ENCODE results near the gene AUNIP.

The AUNIP gene

GRCh38 chr1:25858906-25859789 is at the start of gene AUNIP:
TSS of gene AUNIP (minus strand) at chr1:25859457. CDS start at chr1:25859357, 100 bp downstream.
- DNase-seq (ENCODE audit: low spot score in 2 of 2) (peak; percentile 72 to 77), ATAC-seq (replicated peaks; ENCODE audit: extremely low read depth, poor library complexity, severe bottlenecking) (peak; percentile 94)
- Mint-ChIP-seq H3K9me3 (no peaks in the 10 kb centered on the region), H3K4me1 (peaks cover 17% of the 10 kb centered on the region), H3K36me3 (ENCODE audit: insufficient read depth) (peaks cover 3% of the 10 kb centered on the region), H3K27me3 (no peaks in the 10 kb centered on the region), H3K27ac (ENCODE audit: low read depth) (peak within 1 kb of the TSS; percentile 52), H3K4me3 (peak within 1 kb of the TSS; percentile 83)

- no peak overlapping the region for H3K27ac Mint-ChIP-seq (ENCODE audit: low read depth)
- no peaks in the 10 kb centered on the region for H3K9me3 Mint-ChIP-seq
- DNase-seq (ENCODE audit: low spot score in 2 of 2) (no peak), ATAC-seq (replicated peaks; ENCODE audit: extremely low read depth, poor library complexity, severe bottlenecking) (no peak)
- H3K4me3 Mint-ChIP-seq, result no peak overlapping the region
- peaks cover 23% of the 10 kb centered on the region for H3K4me1 Mint-ChIP-seq
- peaks cover 6% of the 10 kb centered on the region for H3K36me3 Mint-ChIP-seq (ENCODE audit: insufficient read depth)
- no peaks in the 10 kb centered on the region for H3K27me3 Mint-ChIP-seq
Observed at GRCh38 chr1:25909040-25909439, 49.8 kb upstream of the AUNIP start.

- H3K4me3 Mint-ChIP-seq, result no peak overlapping the region
Observed at GRCh38 chr1:25908161-25908560, 48.9 kb upstream of the AUNIP start.

GRCh38 chr1:25907601-25908000 is 48.3 kb upstream of the AUNIP start:
- H3K27me3 Mint-ChIP-seq, result no peaks in the 10 kb centered on the region
- ATAC-seq (replicated peaks; ENCODE audit: extremely low read depth, poor library complexity, severe bottlenecking), result no peak

More at GRCh38 chr1:25908161-25908560, 48.9 kb upstream of the AUNIP start:
- H3K36me3 Mint-ChIP-seq (ENCODE audit: insufficient read depth), result peaks cover 6% of the 10 kb centered on the region
- no peak for ATAC-seq (replicated peaks; ENCODE audit: extremely low read depth, poor library complexity, severe bottlenecking)
- peaks cover 23% of the 10 kb centered on the region for H3K4me1 Mint-ChIP-seq
- no peaks in the 10 kb centered on the region for H3K27me3 Mint-ChIP-seq
- no peak overlapping the region for H3K27ac Mint-ChIP-seq (ENCODE audit: low read depth)
- no peak for DNase-seq (ENCODE audit: low spot score in 2 of 2)
- no peaks in the 10 kb centered on the region for H3K9me3 Mint-ChIP-seq

GRCh38 chr1:25906644-25907300 is 47.5 kb upstream of the AUNIP start:
- DNase-seq (ENCODE audit: low spot score in 2 of 2) (peak in 1 of 2 donors; percentile 22), ATAC-seq (replicated peaks; ENCODE audit: extremely low read depth, poor library complexity, severe bottlenecking) (no peak)
- Mint-ChIP-seq H3K9me3 (no peaks in the 10 kb centered on the region), H3K36me3 (ENCODE audit: insufficient read depth) (peaks cover 8% of the 10 kb centered on the region), H3K4me1 (peaks cover 23% of the 10 kb centered on the region), H3K4me3 (peak overlapping the region; percentile 97), H3K27me3 (no peaks in the 10 kb centered on the region), H3K27ac (ENCODE audit: low read depth) (peak overlapping the region; percentile 82)

More at GRCh38 chr1:25907601-25908000, 48.3 kb upstream of the AUNIP start:
- H3K9me3 Mint-ChIP-seq, result no peaks in the 10 kb centered on the region
- H3K4me3 Mint-ChIP-seq, result peak overlapping the region; percentile 97
- H3K27ac Mint-ChIP-seq (ENCODE audit: low read depth), result peak overlapping the region; percentile 82
- DNase-seq (ENCODE audit: low spot score in 2 of 2), result no peak
- H3K4me1 Mint-ChIP-seq, result peaks cover 23% of the 10 kb centered on the region
- peaks cover 6% of the 10 kb centered on the region for H3K36me3 Mint-ChIP-seq (ENCODE audit: insufficient read depth)

GRCh38 chr1:25905680-25906643 is 46.7 kb upstream of the AUNIP start, which contains the start of gene STMN1:
TSS of gene STMN1 (minus strand) at chr1:25906419. CDS start at chr1:25904676, 1,743 bp downstream.
- peaks cover 23% of the 10 kb centered on the region for H3K4me1 Mint-ChIP-seq
- H3K9me3 Mint-ChIP-seq, result no peaks in the 10 kb centered on the region
- H3K4me3 Mint-ChIP-seq, result peak within 1 kb of the TSS; percentile 97
- no peaks in the 10 kb centered on the region for H3K27me3 Mint-ChIP-seq
- DNase-seq (ENCODE audit: low spot score in 2 of 2) (peak; percentile 58 to 64), ATAC-seq (replicated peaks; ENCODE audit: extremely low read depth, poor library complexity, severe bottlenecking) (peak; percentile 81)
- H3K27ac Mint-ChIP-seq (ENCODE audit: low read depth), result peak within 1 kb of the TSS; percentile 88
- H3K36me3 Mint-ChIP-seq (ENCODE audit: insufficient read depth), result peaks cover 9% of the 10 kb centered on the region

GRCh38 chr1:25904943-25905679 is 45.9 kb upstream of the AUNIP start:
- peak overlapping the region; percentile 97 for H3K4me3 Mint-ChIP-seq
- no peaks in the 10 kb centered on the region for H3K9me3 Mint-ChIP-seq
- peaks cover 12% of the 10 kb centered on the region for H3K36me3 Mint-ChIP-seq (ENCODE audit: insufficient read depth)
- peak; percentile 64 to 66 for DNase-seq (ENCODE audit: low spot score in 2 of 2)
- H3K27ac Mint-ChIP-seq (ENCODE audit: low read depth), result peak overlapping the region; percentile 88
- no peaks in the 10 kb centered on the region for H3K27me3 Mint-ChIP-seq
- peaks cover 23% of the 10 kb centered on the region for H3K4me1 Mint-ChIP-seq
- ATAC-seq (replicated peaks; ENCODE audit: extremely low read depth, poor library complexity, severe bottlenecking), result peak; percentile 79

GRCh38 chr1:25903986-25904385 is 44.7 kb upstream of the AUNIP start:
- Mint-ChIP-seq H3K4me3 (peak overlapping the region; percentile 97), H3K36me3 (ENCODE audit: insufficient read depth) (peaks cover 12% of the 10 kb centered on the region), H3K4me1 (peaks cover 23% of the 10 kb centered on the region), H3K27ac (ENCODE audit: low read depth) (peak overlapping the region; percentile 88), H3K27me3 (no peaks in the 10 kb centered on the region), H3K9me3 (no peaks in the 10 kb centered on the region)
- ATAC-seq (replicated peaks; ENCODE audit: extremely low read depth, poor library complexity, severe bottlenecking) (no peak), DNase-seq (ENCODE audit: low spot score in 2 of 2) (no peak)

- Mint-ChIP-seq H3K27ac (ENCODE audit: low read depth) (no peak overlapping the region), H3K27me3 (no peaks in the 10 kb centered on the region), H3K4me1 (peaks cover 21% of the 10 kb centered on the region), H3K9me3 (no peaks in the 10 kb centered on the region), H3K36me3 (ENCODE audit: insufficient read depth) (peaks cover 12% of the 10 kb centered on the region), H3K4me3 (no peak overlapping the region)
- ATAC-seq (replicated peaks; ENCODE audit: extremely low read depth, poor library complexity, severe bottlenecking) (no peak), DNase-seq (ENCODE audit: low spot score in 2 of 2) (no peak)
Observed at GRCh38 chr1:25902462-25902861, 43.2 kb upstream of the AUNIP start.

GRCh38 chr1:25900219-25900618 is 41.0 kb upstream of the AUNIP start:
- no peak overlapping the region for H3K4me3 Mint-ChIP-seq
- ATAC-seq (replicated peaks; ENCODE audit: extremely low read depth, poor library complexity, severe bottlenecking) (no peak), DNase-seq (ENCODE audit: low spot score in 2 of 2) (no peak)
- no peaks in the 10 kb centered on the region for H3K27me3 Mint-ChIP-seq
- peaks cover 17% of the 10 kb centered on the region for H3K4me1 Mint-ChIP-seq
- peaks cover 17% of the 10 kb centered on the region for H3K36me3 Mint-ChIP-seq (ENCODE audit: insufficient read depth)
- H3K27ac Mint-ChIP-seq (ENCODE audit: low read depth), result no peak overlapping the region
- H3K9me3 Mint-ChIP-seq, result no peaks in the 10 kb centered on the region

- DNase-seq (ENCODE audit: low spot score in 2 of 2), result no peak
- no peaks in the 10 kb centered on the region for H3K27me3 Mint-ChIP-seq
- H3K4me1 Mint-ChIP-seq, result peaks cover 15% of the 10 kb centered on the region
- ATAC-seq (replicated peaks; ENCODE audit: extremely low read depth, poor library complexity, severe bottlenecking), result no peak
- H3K4me3 Mint-ChIP-seq, result no peak overlapping the region
- peaks cover 14% of the 10 kb centered on the region for H3K36me3 Mint-ChIP-seq (ENCODE audit: insufficient read depth)
- H3K27ac Mint-ChIP-seq (ENCODE audit: low read depth), result no peak overlapping the region
- no peaks in the 10 kb centered on the region for H3K9me3 Mint-ChIP-seq
Observed at GRCh38 chr1:25899792-25900191, 40.5 kb upstream of the AUNIP start.
